B cell (primary cell): ENCODE data around the gene NT5DC2. TPM values are rescaled to one million over a fixed set of nuclear protein-coding genes. Genes with fewer than 3 reads are reported as not detected.

Experiments
- ATAC-seq: fragments of 200-7000 bp; cut with Tn5 transposase; one replicate; pipeline ENCODE4 v1.10.0; 2021; ENCODE audit warnings: low read depth, mild to moderate bottlenecking, moderate number of reproducible peaks, moderate library complexity
- CTCF ChIA-PET: fragments of 350-600 bp; sonication (Branson Sonifier 250); formaldehyde crosslinking; loops from one replicate; lab custom pipeline; 2021; ENCODE audit warnings: antibody characterized with exemption, inconsistent platforms; lab: Charles Lee
- POLR2A ChIA-PET: fragments of 350-600 bp; sonication (Branson Sonifier 250); formaldehyde crosslinking; loops from one replicate; lab custom pipeline; 2021; ENCODE audit warnings: antibody characterized with exemption; lab: Charles Lee
- DNase-seq: peaks from one replicate; pipeline ENCODE4 v3.0.0; 2013
- H2AFZ ChIP-seq: 2 replicates; pipeline ENCODE4 v1.6.1; 2012; ENCODE audit warnings: mild to moderate bottlenecking, low read depth, low read length; ENCODE audit not compliant: insufficient read depth, poor library complexity, severe bottlenecking
- H3K27ac ChIP-seq, 2 donors: 1 replicate in 1 of 2; 2 replicates in 1 of 2; pipeline ENCODE4 v1.5.1; 2012 to 2013; ENCODE audit warnings: low read length in 2 of 2, mild to moderate bottlenecking in 2 of 2, moderate library complexity in 1 of 2
- H3K27me3 ChIP-seq, 4 experiments: fragments of 200-600 bp in 1 of 4; sonication (generic) in 1 of 4; replicated peaks in 1 of 4; 1 replicate in 2 of 4; 2 replicates in 2 of 4; pipeline versions ENCODE4 v1.6.1 to v1.7.0; 2013 to 2016; ENCODE audit warnings: low read length in 3 of 4, mild to moderate bottlenecking in 2 of 4, mixed read lengths in 1 of 4, moderate library complexity in 1 of 4; ENCODE audit not compliant: insufficient read depth in 4 of 4, control insufficient read depth in 3 of 4; ENCODE audit errors: control extremely low read depth in 1 of 4
- H3K36me3 ChIP-seq, 2 experiments: replicated peaks in 1 of 2; 1 replicate in 1 of 2; 2 replicates in 1 of 2; pipeline versions ENCODE4 v1.6.1 to v1.7.1; 2013; ENCODE audit warnings: low read length in 1 of 2; ENCODE audit not compliant: insufficient read depth in 2 of 2, control insufficient read depth in 1 of 2; ENCODE audit errors: control extremely low read depth in 1 of 2, extremely low read depth in 1 of 2
- H3K4me1 ChIP-seq, 2 donors: fragments of 200-600 bp in 1 of 2; sonication (generic) in 1 of 2; 1 replicate in 1 of 2; 2 replicates in 1 of 2; pipeline versions ENCODE4 v1.5.1 to v1.6.1; 2013 to 2017; ENCODE audit warnings: low read length in 2 of 2; ENCODE audit not compliant: control insufficient read depth in 2 of 2, insufficient read depth in 2 of 2
- H3K4me2 ChIP-seq: replicated peaks from 2 replicates; pipeline ENCODE3; 2012; ENCODE audit warnings: mild to moderate bottlenecking, low read depth, low read length; ENCODE audit not compliant: poor library complexity, severe bottlenecking
- H3K4me3 ChIP-seq, 5 experiments: fragments of 200-600 bp in 1 of 5; sonication (generic) in 1 of 5; 1 replicate in 3 of 5; 2 replicates in 2 of 5; pipeline versions ENCODE4 v1.5.1 to v1.7.0; 2011 to 2016; ENCODE audit warnings: low read length in 4 of 5, mild to moderate bottlenecking in 4 of 5, low read depth in 2 of 5, control low read depth in 1 of 5, moderate library complexity in 1 of 5; ENCODE audit not compliant: insufficient read depth in 1 of 5; ENCODE audit errors: control extremely low read depth in 1 of 5, extremely low read depth in 1 of 5
- H3K79me2 ChIP-seq: fragments of 200-600 bp; sonication (generic); one replicate; pipeline ENCODE4 v1.6.0; 2016; ENCODE audit warnings: low read length; ENCODE audit not compliant: control insufficient read depth, insufficient read depth
- H3K9ac ChIP-seq: fragments of 200-600 bp; sonication (generic); 2 replicates; pipeline ENCODE4 v1.6.1; 2017; ENCODE audit warnings: mild to moderate bottlenecking, low read length, moderate library complexity
- H3K9me3 ChIP-seq, 3 donors: one replicate each; pipeline versions ENCODE4 v1.6.1 to v1.7.1; 2013; ENCODE audit warnings: low read length in 2 of 3; ENCODE audit not compliant: control insufficient read depth in 2 of 3, insufficient read depth in 1 of 3; ENCODE audit errors: control extremely low read depth in 1 of 3
- H4K20me1 ChIP-seq: 2 replicates; pipeline ENCODE4 v1.6.0; 2012; ENCODE audit warnings: mild to moderate bottlenecking, low read length; ENCODE audit not compliant: insufficient read depth, control insufficient read depth, poor library complexity, severe bottlenecking
- H3K27ac Mint-ChIP-seq: one replicate; pipeline ENCODE4 v1.8.0; 2021; ENCODE audit warnings: mixed read lengths
- H3K27me3 Mint-ChIP-seq: one replicate; pipeline ENCODE4 v1.8.0; 2021; ENCODE audit warnings: mixed read lengths
- H3K4me1 Mint-ChIP-seq: one replicate; pipeline ENCODE4 v1.8.0; 2021; ENCODE audit warnings: mixed read lengths
- H3K4me3 Mint-ChIP-seq: one replicate; pipeline ENCODE4 v1.8.0; 2021; ENCODE audit warnings: mixed read lengths
- H3K9me3 Mint-ChIP-seq: one replicate; pipeline ENCODE4 v1.8.0; 2022; ENCODE audit warnings: mixed read lengths; ENCODE audit not compliant: insufficient read depth
- EZH2 ChIP-seq: IDR thresholded peaks from 2 replicates; pipeline ENCODE4 v1.6.1; 2012; ENCODE audit warnings: borderline replicate concordance, low read depth, mild to moderate bottlenecking, moderate library complexity, low read length; ENCODE audit not compliant: insufficient read depth, poor library complexity, severe bottlenecking
- WGBS: methylation state at CpG from one replicate; pipeline ENCODE4 v1.1.5; 2013; ENCODE audit warnings: missing lambda C conversion rate; ENCODE audit not compliant: insufficient coverage; 5-methylcytosine and 5-hydroxymethylcytosine counted together
- intact Hi-C: fragments of 100-400 bp; cut with micrococcal nuclease; formaldehyde crosslinking; loops from one replicate; pipeline ENCODE4 v1.10.0; 2022
- polyA plus RNA-seq: library from polyadenylated mRNA; depleted of rRNA; stranded (reverse); fragments of >200 nt; gene quantifications from 2 replicates; pipeline ENCODE4 v1.2.3, GENCODE V29; 2012
- total RNA-seq, 2 donors: library from RNA; stranded (reverse); fragments of 120-200 nt in 1 of 2; gene quantifications; 1 replicate in 1 of 2; 2 replicates in 1 of 2; pipeline versions ENCODE4 v1.2.3 to v1.2.4, GENCODE V29; 2013 to 2022
- TF ChIP-seq, protein P1 (sequence below): fragments of 200-600 bp; IDR thresholded peaks from one replicate; pipeline ENCODE4 v1.8.0; 2022; ENCODE audit warnings: antibody characterized with exemption, mild to moderate bottlenecking

Gene NT5DC2
- total and polyA plus RNA-seq, 2 donors (not counting 1 experiment from before 2014, with no cell fraction given), result 11.2 to 11.9 TPM

DNA sequence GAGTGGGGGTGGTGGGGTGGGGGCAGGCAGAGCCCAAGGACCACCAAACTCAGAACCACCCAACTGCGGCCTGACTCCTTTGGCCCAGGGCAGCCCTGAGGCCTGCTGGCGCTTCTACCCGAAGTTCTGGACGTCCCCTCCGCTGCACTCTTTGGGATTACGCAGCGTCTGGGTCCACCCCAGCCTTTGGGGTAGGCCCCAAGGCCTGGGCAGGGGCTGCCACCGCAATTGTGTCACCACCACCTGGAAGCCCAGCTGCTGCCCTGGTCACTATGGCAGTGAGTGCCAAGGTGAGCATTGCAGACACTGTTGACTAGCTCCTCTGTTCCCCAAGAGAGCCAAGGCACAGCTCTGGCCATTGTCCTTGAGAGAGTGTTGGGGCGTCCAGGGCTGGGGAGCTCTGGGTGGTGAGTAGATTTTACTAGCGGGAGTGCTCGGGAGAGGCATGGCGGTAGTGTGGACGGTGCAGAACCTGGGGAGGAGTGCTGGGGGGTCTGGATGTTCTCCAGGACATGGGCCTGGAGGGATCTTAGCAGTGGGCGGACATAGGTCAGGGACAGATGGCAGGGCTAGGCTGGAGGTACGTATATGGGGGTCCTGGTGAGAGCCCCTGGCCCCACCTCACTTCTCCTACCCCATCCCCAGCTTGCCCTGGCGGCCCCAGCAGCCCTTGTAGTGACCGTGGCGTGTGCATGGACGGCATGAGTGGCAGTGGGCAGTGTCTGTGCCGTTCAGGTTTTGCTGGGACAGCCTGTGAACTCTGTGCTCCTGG is 12.8 kb downstream of the NT5DC2 start:
- Histone ChIP-seq H3K4me3 (no peak overlapping the region), H2AFZ (no peak overlapping the region), H3K4me2 (no peak overlapping the region), H3K36me3 (no peaks in the 10 kb centered on the region), H3K79me2 (no peaks in the 10 kb centered on the region), H4K20me1 (no peaks in the 10 kb centered on the region), H3K27ac (no peak overlapping the region), H3K9me3 (no peaks in the 10 kb centered on the region), H3K4me1 (no peaks in the 10 kb centered on the region), H3K27me3 (no peaks in the 10 kb centered on the region), H3K9ac (no peak overlapping the region)
- H3K4me3 Mint-ChIP-seq, result no peak overlapping the region
- 96% methylated on average over 17 of the region's 20 CpGs for WGBS
- no peaks in the 10 kb centered on the region for H3K9me3 Mint-ChIP-seq
- H3K27me3 Mint-ChIP-seq, result no peaks in the 10 kb centered on the region
- intact Hi-C loops, result no loop called here
- no peak overlapping the region for H3K27ac Mint-ChIP-seq
- CTCF ChIA-PET, result no interaction called here
- no peak for ATAC-seq
- DNase-seq, result no peak
- POLR2A ChIA-PET, result no interaction called here
- H3K4me1 Mint-ChIP-seq, result no peaks in the 10 kb centered on the region
- TF ChIP-seq, protein P1, sequence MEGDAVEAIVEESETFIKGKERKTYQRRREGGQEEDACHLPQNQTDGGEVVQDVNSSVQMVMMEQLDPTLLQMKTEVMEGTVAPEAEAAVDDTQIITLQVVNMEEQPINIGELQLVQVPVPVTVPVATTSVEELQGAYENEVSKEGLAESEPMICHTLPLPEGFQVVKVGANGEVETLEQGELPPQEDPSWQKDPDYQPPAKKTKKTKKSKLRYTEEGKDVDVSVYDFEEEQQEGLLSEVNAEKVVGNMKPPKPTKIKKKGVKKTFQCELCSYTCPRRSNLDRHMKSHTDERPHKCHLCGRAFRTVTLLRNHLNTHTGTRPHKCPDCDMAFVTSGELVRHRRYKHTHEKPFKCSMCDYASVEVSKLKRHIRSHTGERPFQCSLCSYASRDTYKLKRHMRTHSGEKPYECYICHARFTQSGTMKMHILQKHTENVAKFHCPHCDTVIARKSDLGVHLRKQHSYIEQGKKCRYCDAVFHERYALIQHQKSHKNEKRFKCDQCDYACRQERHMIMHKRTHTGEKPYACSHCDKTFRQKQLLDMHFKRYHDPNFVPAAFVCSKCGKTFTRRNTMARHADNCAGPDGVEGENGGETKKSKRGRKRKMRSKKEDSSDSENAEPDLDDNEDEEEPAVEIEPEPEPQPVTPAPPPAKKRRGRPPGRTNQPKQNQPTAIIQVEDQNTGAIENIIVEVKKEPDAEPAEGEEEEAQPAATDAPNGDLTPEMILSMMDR, result no peak
- no peak for TF ChIP-seq EZH2

DNA sequence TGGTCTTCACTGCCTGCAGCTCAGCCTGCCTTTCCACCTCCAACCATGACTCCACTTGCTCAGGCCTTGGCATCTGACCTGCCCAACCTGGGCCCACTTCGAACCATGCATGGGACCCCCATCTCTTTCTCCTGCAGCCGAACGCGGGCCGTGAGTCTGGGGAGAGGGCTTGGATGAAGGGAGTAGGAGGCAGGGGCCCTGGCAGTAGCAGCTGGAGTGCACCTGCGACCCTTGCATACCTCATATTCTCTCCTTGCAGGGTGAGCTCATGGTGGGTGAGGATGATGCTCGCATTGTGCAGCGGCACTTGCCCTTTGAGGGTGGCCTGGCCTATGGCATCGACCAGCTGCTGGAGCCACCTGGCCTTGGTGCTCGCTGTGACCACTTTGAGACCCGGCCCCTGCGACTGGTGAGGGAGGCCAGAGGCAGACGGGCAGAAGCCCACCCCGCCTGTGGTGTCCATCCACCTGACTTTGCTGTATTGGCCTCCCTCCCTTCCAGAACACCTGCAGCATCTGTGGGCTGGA is 13.5 kb downstream of the NT5DC2 start:
- Histone ChIP-seq H3K4me3 (no peak overlapping the region), H3K79me2 (no peaks in the 10 kb centered on the region), H4K20me1 (no peaks in the 10 kb centered on the region), H3K27ac (no peak overlapping the region), H3K9me3 (no peaks in the 10 kb centered on the region), H3K36me3 (no peaks in the 10 kb centered on the region), H3K4me2 (no peak overlapping the region), H2AFZ (no peak overlapping the region), H3K27me3 (no peaks in the 10 kb centered on the region), H3K9ac (no peak overlapping the region), H3K4me1 (no peaks in the 10 kb centered on the region)
- intact Hi-C loops, result no loop called here
- CTCF ChIA-PET, result no interaction called here
- TF ChIP-seq, protein P1, result no peak
- TF ChIP-seq EZH2, result no peak
- no peaks in the 10 kb centered on the region for H3K4me1 Mint-ChIP-seq
- ATAC-seq (no peak), DNase-seq (no peak)
- H3K9me3 Mint-ChIP-seq, result no peaks in the 10 kb centered on the region
- H3K4me3 Mint-ChIP-seq, result no peak overlapping the region
- POLR2A ChIA-PET, result no interaction called here
- WGBS, result 95% methylated on average over 9 of the region's 14 CpGs
- no peak overlapping the region for H3K27ac Mint-ChIP-seq
- H3K27me3 Mint-ChIP-seq, result no peaks in the 10 kb centered on the region
